GM21381 (cell line): ENCODE data around the gene ALCAM.
"Not testable (repeated sequence)": the region's sequence is repeated elsewhere in the genome, so short reads cannot be mapped to it uniquely, and the experiment has no call there.

Experiments
- ATAC-seq: cut with Tn5 transposase; IDR thresholded peaks from one replicate; pipeline ENCODE4 v1.9.1; 2021; ENCODE audit warnings: mild to moderate bottlenecking, moderate library complexity; ENCODE audit not compliant: unreplicated experiment

ALCAM gene

GRCh38 chr3:105385819-105386508 is 19.3 kb downstream of the ALCAM start:
- no peak for ATAC-seq

- ATAC-seq: no peak
Observed at GRCh38 chr3:105387122-105387751, 20.5 kb downstream of the ALCAM start.

GRCh38 chr3:105388176-105388575 is 21.5 kb downstream of the ALCAM start:
- no peak for ATAC-seq

GRCh38 chr3:105389759-105390158 is 23.1 kb downstream of the ALCAM start:
- not testable (repeated sequence) for ATAC-seq

- ATAC-seq: not testable (repeated sequence)
Observed at GRCh38 chr3:105392598-105392997, 25.9 kb downstream of the ALCAM start.

- ATAC-seq: no peak
Observed at GRCh38 chr3:105394177-105394576, 27.5 kb downstream of the ALCAM start.

- no peak for ATAC-seq
Observed at GRCh38 chr3:105397974-105398373, 31.3 kb downstream of the ALCAM start.

- no peak for ATAC-seq
Observed at GRCh38 chr3:105398437-105398836, 31.7 kb downstream of the ALCAM start.

GRCh38 chr3:105399062-105399461 is 32.4 kb downstream of the ALCAM start:
- ATAC-seq: no peak

- no peak for ATAC-seq
Observed at GRCh38 chr3:105399611-105400010, 32.9 kb downstream of the ALCAM start.

GRCh38 chr3:105401254-105401653 is 34.5 kb downstream of the ALCAM start:
- no peak for ATAC-seq

GRCh38 chr3:105401691-105402149 is 35.0 kb downstream of the ALCAM start:
- ATAC-seq: no peak

GRCh38 chr3:105402287-105402801 is 35.6 kb downstream of the ALCAM start:
- no peak for ATAC-seq

GRCh38 chr3:105403034-105403433 is 36.3 kb downstream of the ALCAM start:
- not testable (repeated sequence) for ATAC-seq

- ATAC-seq: no peak
Observed at GRCh38 chr3:105406268-105406667, 39.6 kb downstream of the ALCAM start.

- no peak for ATAC-seq
Observed at GRCh38 chr3:105409364-105409763, 42.7 kb downstream of the ALCAM start.

GRCh38 chr3:105413343-105413887 is 46.7 kb downstream of the ALCAM start:
- no peak for ATAC-seq

GRCh38 chr3:105414841-105415240 is 48.1 kb downstream of the ALCAM start:
- no peak for ATAC-seq

- no peak for ATAC-seq
Observed at GRCh38 chr3:105415951-105416350, 49.2 kb downstream of the ALCAM start.

- ATAC-seq: no peak
Observed at GRCh38 chr3:105417525-105418289, 51.0 kb downstream of the ALCAM start.

GRCh38 chr3:105422645-105423044 is 55.9 kb downstream of the ALCAM start:
- no peak for ATAC-seq
